ENCODE measurements around the gene BDKRB2. TPM values are rescaled to one million over a fixed set of nuclear protein-coding genes. Genes with fewer than 3 reads are reported as not detected.

BDKRB2 gene
- total and polyA plus RNA-seq, 2 experiments from 2014 or later, result 0.14 to 0.21 TPM

GRCh38 chr14:96194657-96195431 lies 9.8 kb upstream of the BDKRB2 start:
- no peak overlapping the region for H3K4me2 ChIP-seq
- DNase-seq (ENCODE audit: low spot score) (no peak), ATAC-seq (no peak)
- H3K4me1 Mint-ChIP-seq, result peaks cover 46% of the 10 kb centered on the region
- H3K9me2 ChIP-seq (ENCODE audit: insufficient read depth), result no peaks in the 10 kb centered on the region
- H3K79me2 ChIP-seq (replicated peaks; ENCODE audit: insufficient read depth), result no peaks in the 10 kb centered on the region
- H3K27ac ChIP-seq (ENCODE audit: low read depth), result no peak overlapping the region
- H3K36me3 ChIP-seq (ENCODE audit: insufficient read depth), result no peaks in the 10 kb centered on the region
- H4K20me1 ChIP-seq (replicated peaks; ENCODE audit: insufficient read depth), result no peaks in the 10 kb centered on the region
- H3K4me3 Mint-ChIP-seq, result no peak overlapping the region
- no peaks in the 10 kb centered on the region for H3K27me3 ChIP-seq (ENCODE audit: insufficient read depth)
- H3F3A ChIP-seq (replicated peaks; ENCODE audit: low read depth), result no peaks in the 10 kb centered on the region
- H3K4me1 ChIP-seq (ENCODE audit: insufficient read depth), result peaks cover 22% of the 10 kb centered on the region
- no peak overlapping the region for H3K27ac Mint-ChIP-seq
- no peaks in the 10 kb centered on the region for H3K36me3 Mint-ChIP-seq (ENCODE audit: low read depth)
- H3K27me3 Mint-ChIP-seq (ENCODE audit: insufficient read depth, low read depth, poor library complexity), result peaks cover 11% of the 10 kb centered on the region
- no peaks in the 10 kb centered on the region; the same call in 2 of the 3 replicates for H3K9me3 Mint-ChIP-seq
- no peak for TF ChIP-seq ZNF114 (CRISPR knock-in tag; IDR thresholded peaks at IDR 0.05)
- no peak for TF ChIP-seq ZNF331 (CRISPR knock-in tag; IDR thresholded peaks at IDR 0.05; ENCODE audit: low read depth)
- no peak for TF ChIP-seq REST (IDR thresholded peaks at IDR 0.05; ENCODE audit: unreplicated experiment)
- TF ChIP-seq EZH2 (IDR thresholded peaks at IDR 0.05; ENCODE audit: low read depth, unreplicated experiment), result no peak
- TF ChIP-seq STAT1 (IDR thresholded peaks at IDR 0.05; ENCODE audit: unreplicated experiment), result no peak
- H2AFZ ChIP-seq, result no peak overlapping the region
- H3K4me3 ChIP-seq, result no peak overlapping the region

GRCh38 chr14:96195441-96196081 lies 9.1 kb upstream of the BDKRB2 start:
- Histone ChIP-seq H3K4me1 (ENCODE audit: insufficient read depth) (peaks cover 22% of the 10 kb centered on the region), H3K27ac (ENCODE audit: low read depth) (no peak overlapping the region), H4K20me1 (replicated peaks; ENCODE audit: insufficient read depth) (no peaks in the 10 kb centered on the region), H3K27me3 (ENCODE audit: insufficient read depth) (no peaks in the 10 kb centered on the region), H3K4me3 (no peak overlapping the region), H3K79me2 (replicated peaks; ENCODE audit: insufficient read depth) (no peaks in the 10 kb centered on the region), H3K9me2 (ENCODE audit: insufficient read depth) (no peaks in the 10 kb centered on the region), H3K4me2 (no peak overlapping the region), H3K36me3 (ENCODE audit: insufficient read depth) (no peaks in the 10 kb centered on the region), H3F3A (replicated peaks; ENCODE audit: low read depth) (no peaks in the 10 kb centered on the region), H2AFZ (no peak overlapping the region)
- Mint-ChIP-seq H3K36me3 (ENCODE audit: low read depth) (no peaks in the 10 kb centered on the region), H3K4me3 (no peak overlapping the region), H3K27ac (no peak overlapping the region), H3K9me3 (no peaks in the 10 kb centered on the region; the same call in 2 of the 3 replicates), H3K27me3 (ENCODE audit: insufficient read depth, low read depth, poor library complexity) (peaks cover 11% of the 10 kb centered on the region), H3K4me1 (peaks cover 41% of the 10 kb centered on the region)
- TF ChIP-seq EZH2 (IDR thresholded peaks at IDR 0.05; ENCODE audit: low read depth, unreplicated experiment), result no peak
- no peak for ATAC-seq
- no peak for DNase-seq (ENCODE audit: low spot score)

Data from GM23338 (cell line).